B cell (primary cell): Measurements from ENCODE around the gene SERPINB6. TPM values are rescaled to one million over a fixed set of nuclear protein-coding genes. Genes with fewer than 3 reads are reported as not detected.

Experiments
- ATAC-seq: fragments of 200-7000 bp; cut with Tn5 transposase; one replicate; pipeline ENCODE4 v1.10.0; 2021; ENCODE audit warnings: low read depth, mild to moderate bottlenecking, moderate number of reproducible peaks, moderate library complexity
- CTCF ChIA-PET: fragments of 350-600 bp; sonication (Branson Sonifier 250); formaldehyde crosslinking; loops from one replicate; lab custom pipeline; 2021; ENCODE audit warnings: antibody characterized with exemption, inconsistent platforms; lab: Charles Lee
- POLR2A ChIA-PET: fragments of 350-600 bp; sonication (Branson Sonifier 250); formaldehyde crosslinking; loops from one replicate; lab custom pipeline; 2021; ENCODE audit warnings: antibody characterized with exemption; lab: Charles Lee
- DNase-seq: peaks from one replicate; pipeline ENCODE4 v3.0.0; 2013
- H2AFZ ChIP-seq: 2 replicates; pipeline ENCODE4 v1.6.1; 2012; ENCODE audit warnings: mild to moderate bottlenecking, low read depth, low read length; ENCODE audit not compliant: insufficient read depth, poor library complexity, severe bottlenecking
- H3K27ac ChIP-seq, 2 donors: 1 replicate in 1 of 2; 2 replicates in 1 of 2; pipeline ENCODE4 v1.5.1; 2012 to 2013; ENCODE audit warnings: low read length in 2 of 2, mild to moderate bottlenecking in 2 of 2, moderate library complexity in 1 of 2
- H3K27me3 ChIP-seq, 4 experiments: fragments of 200-600 bp in 1 of 4; sonication (generic) in 1 of 4; replicated peaks in 1 of 4; 1 replicate in 2 of 4; 2 replicates in 2 of 4; pipeline versions ENCODE4 v1.6.1 to v1.7.0; 2013 to 2016; ENCODE audit warnings: low read length in 3 of 4, mild to moderate bottlenecking in 2 of 4, mixed read lengths in 1 of 4, moderate library complexity in 1 of 4; ENCODE audit not compliant: insufficient read depth in 4 of 4, control insufficient read depth in 3 of 4; ENCODE audit errors: control extremely low read depth in 1 of 4
- H3K36me3 ChIP-seq, 2 experiments: replicated peaks in 1 of 2; 1 replicate in 1 of 2; 2 replicates in 1 of 2; pipeline versions ENCODE4 v1.6.1 to v1.7.1; 2013; ENCODE audit warnings: low read length in 1 of 2; ENCODE audit not compliant: insufficient read depth in 2 of 2, control insufficient read depth in 1 of 2; ENCODE audit errors: control extremely low read depth in 1 of 2, extremely low read depth in 1 of 2
- H3K4me1 ChIP-seq, 2 donors: fragments of 200-600 bp in 1 of 2; sonication (generic) in 1 of 2; 1 replicate in 1 of 2; 2 replicates in 1 of 2; pipeline versions ENCODE4 v1.5.1 to v1.6.1; 2013 to 2017; ENCODE audit warnings: low read length in 2 of 2; ENCODE audit not compliant: control insufficient read depth in 2 of 2, insufficient read depth in 2 of 2
- H3K4me2 ChIP-seq: replicated peaks from 2 replicates; pipeline ENCODE3; 2012; ENCODE audit warnings: mild to moderate bottlenecking, low read depth, low read length; ENCODE audit not compliant: poor library complexity, severe bottlenecking
- H3K4me3 ChIP-seq, 5 experiments: fragments of 200-600 bp in 1 of 5; sonication (generic) in 1 of 5; 1 replicate in 3 of 5; 2 replicates in 2 of 5; pipeline versions ENCODE4 v1.5.1 to v1.7.0; 2011 to 2016; ENCODE audit warnings: low read length in 4 of 5, mild to moderate bottlenecking in 4 of 5, low read depth in 2 of 5, control low read depth in 1 of 5, moderate library complexity in 1 of 5; ENCODE audit not compliant: insufficient read depth in 1 of 5; ENCODE audit errors: control extremely low read depth in 1 of 5, extremely low read depth in 1 of 5
- H3K79me2 ChIP-seq: fragments of 200-600 bp; sonication (generic); one replicate; pipeline ENCODE4 v1.6.0; 2016; ENCODE audit warnings: low read length; ENCODE audit not compliant: control insufficient read depth, insufficient read depth
- H3K9ac ChIP-seq: fragments of 200-600 bp; sonication (generic); 2 replicates; pipeline ENCODE4 v1.6.1; 2017; ENCODE audit warnings: mild to moderate bottlenecking, low read length, moderate library complexity
- H3K9me3 ChIP-seq, 3 donors: one replicate each; pipeline versions ENCODE4 v1.6.1 to v1.7.1; 2013; ENCODE audit warnings: low read length in 2 of 3; ENCODE audit not compliant: control insufficient read depth in 2 of 3, insufficient read depth in 1 of 3; ENCODE audit errors: control extremely low read depth in 1 of 3
- H4K20me1 ChIP-seq: 2 replicates; pipeline ENCODE4 v1.6.0; 2012; ENCODE audit warnings: mild to moderate bottlenecking, low read length; ENCODE audit not compliant: insufficient read depth, control insufficient read depth, poor library complexity, severe bottlenecking
- H3K27ac Mint-ChIP-seq: one replicate; pipeline ENCODE4 v1.8.0; 2021; ENCODE audit warnings: mixed read lengths
- H3K27me3 Mint-ChIP-seq: one replicate; pipeline ENCODE4 v1.8.0; 2021; ENCODE audit warnings: mixed read lengths
- H3K4me1 Mint-ChIP-seq: one replicate; pipeline ENCODE4 v1.8.0; 2021; ENCODE audit warnings: mixed read lengths
- H3K4me3 Mint-ChIP-seq: one replicate; pipeline ENCODE4 v1.8.0; 2021; ENCODE audit warnings: mixed read lengths
- H3K9me3 Mint-ChIP-seq: one replicate; pipeline ENCODE4 v1.8.0; 2022; ENCODE audit warnings: mixed read lengths; ENCODE audit not compliant: insufficient read depth
- EZH2 ChIP-seq: IDR thresholded peaks from 2 replicates; pipeline ENCODE4 v1.6.1; 2012; ENCODE audit warnings: borderline replicate concordance, low read depth, mild to moderate bottlenecking, moderate library complexity, low read length; ENCODE audit not compliant: insufficient read depth, poor library complexity, severe bottlenecking
- WGBS: methylation state at CpG from one replicate; pipeline ENCODE4 v1.1.5; 2013; ENCODE audit warnings: missing lambda C conversion rate; ENCODE audit not compliant: insufficient coverage; 5-methylcytosine and 5-hydroxymethylcytosine counted together
- intact Hi-C: fragments of 100-400 bp; cut with micrococcal nuclease; formaldehyde crosslinking; loops from one replicate; pipeline ENCODE4 v1.10.0; 2022
- polyA plus RNA-seq: library from polyadenylated mRNA; depleted of rRNA; stranded (reverse); fragments of >200 nt; gene quantifications from 2 replicates; pipeline ENCODE4 v1.2.3, GENCODE V29; 2012
- total RNA-seq, 2 donors: library from RNA; stranded (reverse); fragments of 120-200 nt in 1 of 2; gene quantifications; 1 replicate in 1 of 2; 2 replicates in 1 of 2; pipeline versions ENCODE4 v1.2.3 to v1.2.4, GENCODE V29; 2013 to 2022
- TF ChIP-seq, protein P1 (sequence below): fragments of 200-600 bp; IDR thresholded peaks from one replicate; pipeline ENCODE4 v1.8.0; 2022; ENCODE audit warnings: antibody characterized with exemption, mild to moderate bottlenecking

The SERPINB6 gene
- total and polyA plus RNA-seq, 2 donors (not counting 1 experiment from before 2014, with no cell fraction given): 35.2 to 58.5 TPM

DNA sequence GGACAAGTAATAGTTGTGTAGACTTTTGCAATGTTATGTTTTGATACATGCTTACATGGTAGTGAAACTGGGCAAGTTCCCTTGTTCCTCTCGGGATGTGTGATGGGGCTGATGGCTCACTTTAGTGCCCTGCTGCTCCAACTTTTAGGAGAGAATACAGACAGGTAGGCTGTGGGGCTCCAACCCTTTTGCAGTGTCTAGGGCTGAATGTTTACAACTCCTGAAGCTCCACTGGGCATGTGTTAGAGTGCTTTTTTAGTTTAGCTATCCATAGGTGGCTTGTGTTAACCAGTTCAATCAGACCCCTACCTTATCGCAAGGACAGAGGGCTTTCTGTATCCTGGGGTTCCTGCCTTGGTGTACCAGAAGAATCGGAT lies 33.8 kb downstream of the SERPINB6 start:
- intact Hi-C loops: no loop called here
- H3K27ac ChIP-seq: no peak overlapping the region
- no peaks in the 10 kb centered on the region for H3K36me3 ChIP-seq
- no peak overlapping the region for H2AFZ ChIP-seq
- Mint-ChIP-seq H3K9me3 (peaks cover 4% of the 10 kb centered on the region), H3K4me3 (no peak overlapping the region), H3K27ac (peak overlapping the region; percentile 32), H3K4me1 (peaks cover 46% of the 10 kb centered on the region), H3K27me3 (no peaks in the 10 kb centered on the region)
- TF ChIP-seq, protein P1, sequence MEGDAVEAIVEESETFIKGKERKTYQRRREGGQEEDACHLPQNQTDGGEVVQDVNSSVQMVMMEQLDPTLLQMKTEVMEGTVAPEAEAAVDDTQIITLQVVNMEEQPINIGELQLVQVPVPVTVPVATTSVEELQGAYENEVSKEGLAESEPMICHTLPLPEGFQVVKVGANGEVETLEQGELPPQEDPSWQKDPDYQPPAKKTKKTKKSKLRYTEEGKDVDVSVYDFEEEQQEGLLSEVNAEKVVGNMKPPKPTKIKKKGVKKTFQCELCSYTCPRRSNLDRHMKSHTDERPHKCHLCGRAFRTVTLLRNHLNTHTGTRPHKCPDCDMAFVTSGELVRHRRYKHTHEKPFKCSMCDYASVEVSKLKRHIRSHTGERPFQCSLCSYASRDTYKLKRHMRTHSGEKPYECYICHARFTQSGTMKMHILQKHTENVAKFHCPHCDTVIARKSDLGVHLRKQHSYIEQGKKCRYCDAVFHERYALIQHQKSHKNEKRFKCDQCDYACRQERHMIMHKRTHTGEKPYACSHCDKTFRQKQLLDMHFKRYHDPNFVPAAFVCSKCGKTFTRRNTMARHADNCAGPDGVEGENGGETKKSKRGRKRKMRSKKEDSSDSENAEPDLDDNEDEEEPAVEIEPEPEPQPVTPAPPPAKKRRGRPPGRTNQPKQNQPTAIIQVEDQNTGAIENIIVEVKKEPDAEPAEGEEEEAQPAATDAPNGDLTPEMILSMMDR: no peak
- TF ChIP-seq EZH2: no peak
- DNase-seq (no peak), ATAC-seq (no peak)
- H3K9ac ChIP-seq: no peak overlapping the region
- H3K79me2 ChIP-seq: no peaks in the 10 kb centered on the region
- H3K4me2 ChIP-seq: no peak overlapping the region
- peaks cover 0 to 20% (median 0%) of the 10 kb centered on the region in 3 donors for H3K9me3 ChIP-seq
- WGBS: 80% methylated on average over 1 of the region's 3 CpGs
- ChIA-PET POLR2A (interaction anchor here (0.9 to 1.0 kb wide), 2 partner anchors 11 to 1331 kb away, joined by 4 read pairs; no protein-coding TSS in a partner anchor), CTCF (interaction anchor here (1.3 to 10.3 kb wide), 5 partner anchors 9 to 92 kb away, joined by 3 to 383 read pairs (median 8); partner anchors contain the start of gene SERPINB1)
- no peaks in the 10 kb centered on the region for H3K27me3 ChIP-seq
- no peaks in the 10 kb centered on the region for H4K20me1 ChIP-seq
- H3K4me1 ChIP-seq: peaks cover 20 to 38% of the 10 kb centered on the region in 2 donors
- H3K4me3 ChIP-seq: no peak overlapping the region

DNA sequence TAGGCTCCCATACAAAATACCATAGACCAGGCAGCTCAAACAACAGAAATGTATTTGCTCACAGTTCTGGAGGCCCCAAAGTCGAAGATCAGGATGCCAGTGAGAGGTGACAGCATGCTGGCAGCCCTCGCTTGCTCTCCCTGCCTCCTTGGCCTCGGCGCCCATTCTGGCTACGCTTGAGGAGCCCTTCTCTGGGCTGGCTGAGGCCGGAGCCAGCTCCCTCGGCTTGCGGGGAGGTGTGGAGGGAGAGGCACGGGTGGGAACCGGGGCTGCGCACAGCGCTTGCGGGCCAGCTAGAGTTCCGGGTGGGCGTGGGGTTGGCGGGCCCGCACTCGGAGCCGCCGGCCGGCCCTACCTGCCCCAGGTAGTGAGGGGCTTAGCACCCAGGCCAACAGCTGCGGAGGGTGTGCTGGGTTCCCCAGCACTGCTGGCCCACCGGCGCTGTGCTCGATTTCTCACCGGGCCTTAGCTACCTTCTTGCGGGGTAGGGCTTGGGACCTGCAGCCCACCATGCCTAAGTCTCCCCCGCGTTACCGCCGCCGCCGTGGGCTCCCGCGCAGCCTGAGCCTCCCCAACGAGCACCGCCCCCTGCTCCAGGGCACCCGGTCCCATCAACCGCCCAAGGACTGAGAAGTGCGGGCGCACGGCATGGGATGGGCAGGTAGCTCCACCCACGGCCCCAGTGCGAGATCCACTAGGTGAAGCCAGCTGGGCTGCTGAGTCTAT lies 35.6 kb downstream of the SERPINB6 start:
- H3K4me3 Mint-ChIP-seq: no peak overlapping the region
- H3K27me3 Mint-ChIP-seq: no peaks in the 10 kb centered on the region
- Histone ChIP-seq H3K4me3 (no peak overlapping the region), H3K9me3 (peaks cover 0 to 12% (median 0%) of the 10 kb centered on the region in 3 donors), H2AFZ (no peak overlapping the region), H3K79me2 (no peaks in the 10 kb centered on the region), H3K4me2 (no peak overlapping the region), H3K4me1 (peaks cover 18 to 31% of the 10 kb centered on the region in 2 donors), H4K20me1 (no peaks in the 10 kb centered on the region), H3K9ac (no peak overlapping the region), H3K36me3 (no peaks in the 10 kb centered on the region), H3K27ac (no peak overlapping the region), H3K27me3 (no peaks in the 10 kb centered on the region)
- H3K4me1 Mint-ChIP-seq: peaks cover 42% of the 10 kb centered on the region
- DNase-seq: no peak
- peaks cover 4% of the 10 kb centered on the region for H3K9me3 Mint-ChIP-seq
- intact Hi-C loops: no loop called here
- TF ChIP-seq, protein P1: no peak
- TF ChIP-seq EZH2: no peak
- WGBS: 98% methylated on average over 41 of the region's 44 CpGs
- no peak overlapping the region for H3K27ac Mint-ChIP-seq
- no peak for ATAC-seq
- ChIA-PET POLR2A (interaction anchor here (0.5 to 1.2 kb wide), 4 partner anchors 11 to 90 kb away, joined by 3 to 13 read pairs (median 3); no protein-coding TSS in a partner anchor), CTCF (interaction anchor here (0.6 to 10.3 kb wide), 17 partner anchors 8 to 196 kb away, joined by 3 to 383 read pairs (median 5); partner anchors contain the start of gene SERPINB1)
